ENCODE results near the gene TRDN. TPM values are rescaled to one million over a fixed set of nuclear protein-coding genes. Genes with fewer than 3 reads are reported as not detected.

TRDN gene
- total RNA-seq, 2 donors from 2014 or later: not detected

DNA sequence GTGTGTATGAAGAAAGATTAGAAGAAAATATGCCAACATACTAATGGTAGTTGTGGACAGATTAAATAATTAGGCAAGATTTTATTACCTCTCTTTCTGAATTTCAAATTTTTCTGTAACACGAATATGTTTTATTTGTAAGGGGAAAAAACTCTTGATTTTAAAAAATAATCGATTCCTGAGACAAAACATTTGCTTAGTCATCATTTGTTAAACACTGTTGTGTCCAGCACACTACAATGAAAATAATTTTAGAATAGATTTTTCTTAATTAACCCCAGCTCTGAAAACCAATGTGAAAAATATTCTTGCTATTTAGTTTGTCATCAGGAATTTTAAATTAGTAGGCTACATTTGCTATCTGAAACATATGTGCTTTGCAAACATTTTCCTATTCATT is 253.0 kb downstream of the TRDN start:
- WGBS, 2 donors: 43 to 49% methylated on average over 2 of the region's 2 CpGs
- Histone ChIP-seq H3K9me3 (no peaks in the 10 kb centered on the region), H3K4me3 (no peak overlapping the region), H3K36me3 (replicated peaks in 1 of 2; ENCODE audit: insufficient read depth in 1 of 2, low read depth in 2 of 2) (no peaks in the 10 kb centered on the region), H3K27me3 (no peaks in the 10 kb centered on the region), H3K27ac (no peak overlapping the region), H3K4me1 (no peaks in the 10 kb centered on the region)
- DNase-seq: no peak
- TF ChIP-seq, protein P1, sequence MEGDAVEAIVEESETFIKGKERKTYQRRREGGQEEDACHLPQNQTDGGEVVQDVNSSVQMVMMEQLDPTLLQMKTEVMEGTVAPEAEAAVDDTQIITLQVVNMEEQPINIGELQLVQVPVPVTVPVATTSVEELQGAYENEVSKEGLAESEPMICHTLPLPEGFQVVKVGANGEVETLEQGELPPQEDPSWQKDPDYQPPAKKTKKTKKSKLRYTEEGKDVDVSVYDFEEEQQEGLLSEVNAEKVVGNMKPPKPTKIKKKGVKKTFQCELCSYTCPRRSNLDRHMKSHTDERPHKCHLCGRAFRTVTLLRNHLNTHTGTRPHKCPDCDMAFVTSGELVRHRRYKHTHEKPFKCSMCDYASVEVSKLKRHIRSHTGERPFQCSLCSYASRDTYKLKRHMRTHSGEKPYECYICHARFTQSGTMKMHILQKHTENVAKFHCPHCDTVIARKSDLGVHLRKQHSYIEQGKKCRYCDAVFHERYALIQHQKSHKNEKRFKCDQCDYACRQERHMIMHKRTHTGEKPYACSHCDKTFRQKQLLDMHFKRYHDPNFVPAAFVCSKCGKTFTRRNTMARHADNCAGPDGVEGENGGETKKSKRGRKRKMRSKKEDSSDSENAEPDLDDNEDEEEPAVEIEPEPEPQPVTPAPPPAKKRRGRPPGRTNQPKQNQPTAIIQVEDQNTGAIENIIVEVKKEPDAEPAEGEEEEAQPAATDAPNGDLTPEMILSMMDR (IDR thresholded peaks at IDR 0.05): no peak
- no peak for TF ChIP-seq POLR2A (IDR thresholded peaks at IDR 0.05)
- ATAC-seq: no peak
- intact Hi-C loops (cut with DNase I): no loop called here

DNA sequence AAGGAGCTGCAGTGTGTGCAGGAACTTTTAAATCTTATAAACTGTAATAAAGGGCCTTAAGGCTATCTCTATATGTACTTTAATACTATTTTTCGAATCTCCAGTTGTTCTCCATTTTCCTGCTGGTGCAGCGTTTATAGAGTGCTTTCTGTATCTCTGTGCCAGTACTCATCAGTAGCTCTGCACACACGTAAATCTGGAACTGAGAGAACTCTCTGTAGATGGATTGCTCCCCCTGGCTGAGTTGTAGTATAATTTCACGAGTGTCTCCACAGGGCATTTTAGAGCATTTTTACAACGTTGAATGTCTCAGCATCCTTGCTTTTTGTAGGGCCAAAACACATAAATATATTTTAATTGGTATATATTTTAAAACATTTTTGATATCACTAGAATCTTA is 256.5 kb downstream of the TRDN start:
- no peak for ATAC-seq
- no peak overlapping the region for H3K4me3 ChIP-seq
- no peaks in the 10 kb centered on the region for H3K4me1 ChIP-seq
- no peaks in the 10 kb centered on the region for H3K27me3 ChIP-seq
- DNase-seq: no peak
- intact Hi-C loops (cut with DNase I): no loop called here
- no peaks in the 10 kb centered on the region for H3K36me3 ChIP-seq (replicated peaks in 1 of 2; ENCODE audit: insufficient read depth in 1 of 2, low read depth in 2 of 2)
- no peak overlapping the region for H3K27ac ChIP-seq
- 11 to 22% methylated on average over 5 of the region's 5 CpGs for WGBS, 2 donors
- H3K9me3 ChIP-seq: no peaks in the 10 kb centered on the region
- TF ChIP-seq POLR2A (IDR thresholded peaks at IDR 0.05): no peak
- TF ChIP-seq, protein P1 (IDR thresholded peaks at IDR 0.05): peak in 1 of 7 experiments; percentile 10

GRCh38 chr6:123372737-123373136 is 264.0 kb downstream of the TRDN start:
- WGBS, 2 donors: 65 to 81% methylated on average over 2 of the region's 2 CpGs
- H3K9me3 ChIP-seq: no peaks in the 10 kb centered on the region
- DNase-seq: no peak

GRCh38 chr6:123363912-123364311 is 272.8 kb downstream of the TRDN start:
- Histone ChIP-seq H3K4me1 (no peaks in the 10 kb centered on the region), H3K27ac (no peak overlapping the region), H3K9me3 (no peaks in the 10 kb centered on the region), H3K27me3 (no peaks in the 10 kb centered on the region), H3K4me3 (no peak overlapping the region), H3K36me3 (replicated peaks in 1 of 2; ENCODE audit: insufficient read depth in 1 of 2, low read depth in 2 of 2) (no peaks in the 10 kb centered on the region)
- WGBS, 2 donors: 60 to 69% methylated on average over 2 of the region's 2 CpGs
- intact Hi-C loops (cut with DNase I): no loop called here
- no peak for DNase-seq
- no peak for ATAC-seq
- TF ChIP-seq POLR2A (IDR thresholded peaks at IDR 0.05): no peak
- TF ChIP-seq, protein P1 (IDR thresholded peaks at IDR 0.05): no peak

More at GRCh38 chr6:123372737-123373136, 264.0 kb downstream of the TRDN start:
- Histone ChIP-seq H3K4me3 (no peak overlapping the region), H3K27me3 (no peaks in the 10 kb centered on the region), H3K36me3 (replicated peaks in 1 of 2; ENCODE audit: insufficient read depth in 1 of 2, low read depth in 2 of 2) (no peaks in the 10 kb centered on the region), H3K27ac (no peak overlapping the region), H3K4me1 (no peaks in the 10 kb centered on the region)
- intact Hi-C loops (cut with DNase I): no loop called here
- no peak for ATAC-seq
- no peak for TF ChIP-seq POLR2A (IDR thresholded peaks at IDR 0.05)
- TF ChIP-seq, protein P1 (IDR thresholded peaks at IDR 0.05): no peak

DNA sequence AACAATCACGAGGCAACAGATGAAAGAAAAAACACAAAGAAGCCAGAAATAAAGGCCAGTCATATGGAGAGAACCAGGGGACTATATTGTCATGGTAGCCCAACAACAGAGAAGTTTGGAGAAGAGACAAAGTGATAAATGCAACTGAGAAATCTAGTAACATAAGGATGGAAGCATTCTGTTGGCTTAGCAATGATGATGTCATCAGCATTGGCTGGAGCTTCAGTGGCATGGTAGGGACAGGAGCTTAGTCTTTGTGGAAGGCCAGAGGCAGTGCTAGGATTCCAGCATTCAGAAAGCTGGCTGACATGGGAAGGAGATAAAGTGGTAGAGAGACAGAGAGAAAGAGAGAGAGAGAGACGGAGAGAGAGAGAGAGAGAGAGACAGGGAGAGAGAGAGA is 276.4 kb downstream of the TRDN start:
- Histone ChIP-seq H3K27me3 (peaks cover 0 to 4% of the 10 kb centered on the region in 2 donors), H3K36me3 (replicated peaks in 1 of 2; ENCODE audit: insufficient read depth in 1 of 2, low read depth in 2 of 2) (no peaks in the 10 kb centered on the region)

More for the DNA sequence above, 276.4 kb downstream of the TRDN start:
- WGBS, 2 donors: 40 to 46% methylated on average over 2 of the region's 2 CpGs
- Histone ChIP-seq H3K27ac (no peak overlapping the region), H3K4me1 (no peaks in the 10 kb centered on the region), H3K4me3 (no peak overlapping the region), H3K9me3 (no peaks in the 10 kb centered on the region)
- DNase-seq (no peak), ATAC-seq (no peak)
- TF ChIP-seq, protein P1 (IDR thresholded peaks at IDR 0.05): no peak
- TF ChIP-seq POLR2A (IDR thresholded peaks at IDR 0.05): no peak
- intact Hi-C loops (cut with DNase I): no loop called here

Data from body of pancreas (tissue), 4 donors.